GM12874 (cell line): ENCODE measurements around the gene CACNA1E.

Experiments
- CTCF ChIP-seq: IDR thresholded peaks from 2 replicates; pipeline ENCODE4 v1.5.1; 2011; ENCODE audit warnings: low read depth, mild to moderate bottlenecking, control low read depth, low read length, moderate library complexity; ENCODE audit not compliant: insufficient read depth

The CACNA1E gene

GRCh38 chr1:181726320-181727012, 243.1 kb downstream of the CACNA1E start:
- TF ChIP-seq CTCF, result no peak

GRCh38 chr1:181730606-181731005, 247.3 kb downstream of the CACNA1E start:
- TF ChIP-seq CTCF, result no peak

- no peak for TF ChIP-seq CTCF
Measured at GRCh38 chr1:181732218-181732990, 249.1 kb downstream of the CACNA1E start.

- no peak for TF ChIP-seq CTCF
Measured at GRCh38 chr1:181733486-181733885, 250.2 kb downstream of the CACNA1E start.

- TF ChIP-seq CTCF, result no peak
Measured at GRCh38 chr1:181737056-181737455, 253.7 kb downstream of the CACNA1E start.

- no peak for TF ChIP-seq CTCF
Measured at GRCh38 chr1:181739214-181739613, 255.9 kb downstream of the CACNA1E start.

- TF ChIP-seq CTCF, result no peak
Measured at GRCh38 chr1:181742426-181742825, 259.1 kb downstream of the CACNA1E start.
